ENCODE results near the gene CIC. TPM values are rescaled to one million over a fixed set of nuclear protein-coding genes. Genes with fewer than 3 reads are reported as not detected.

The CIC gene
- total and polyA plus RNA-seq, 10 of the 15 experiments (the other 5 are each of a cell fraction or from before 2014, with no cell fraction given) = 0.18 to 50.6 (median 7.1) TPM

DNA sequence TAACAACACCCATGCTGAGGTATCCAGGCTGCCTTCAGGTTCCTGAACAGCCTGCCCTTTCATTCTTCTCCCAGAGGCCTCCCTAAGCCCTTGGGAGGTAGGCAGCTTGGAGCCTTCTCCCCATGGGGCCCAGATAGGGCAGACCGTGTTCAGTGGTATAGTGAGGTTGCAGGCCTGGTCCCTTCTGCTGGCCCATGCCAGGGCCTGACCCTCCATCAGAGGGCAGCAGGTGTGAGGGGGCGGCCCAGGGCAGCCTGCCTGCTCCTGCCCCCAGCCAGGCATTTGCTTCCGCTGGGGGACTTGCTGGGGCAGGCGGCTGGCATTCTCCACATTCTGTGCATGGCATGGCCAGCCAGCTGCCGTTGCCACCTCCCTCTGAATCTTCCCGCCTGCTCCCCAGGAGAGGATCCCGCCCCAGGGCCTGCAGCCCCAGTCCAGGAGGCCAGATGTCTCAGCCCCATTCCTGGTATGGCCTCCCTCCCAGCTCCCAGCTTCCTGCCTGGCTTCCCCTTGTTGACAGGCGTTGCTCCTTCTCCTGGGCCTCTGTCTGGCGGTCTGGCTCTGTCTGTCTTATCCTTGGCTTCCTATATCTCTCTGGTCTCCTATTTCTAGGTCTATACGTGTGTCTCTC is 8.9 kb downstream of the CIC start:
- Histone ChIP-seq H3K27ac (ENCODE audit: control insufficient read depth, insufficient read depth) (no peak overlapping the region), H2AFZ (ENCODE audit: control insufficient read depth, low read depth, low read length) (no peak overlapping the region), H3K4me3 (no peak overlapping the region), H3K79me2 (ENCODE audit: control insufficient read depth, insufficient read depth, low read length) (peaks cover 22% of the 10 kb centered on the region), H3K9me3 (replicated peaks; ENCODE audit: control insufficient read depth, insufficient read depth, low read length) (no peaks in the 10 kb centered on the region), H3K4me1 (ENCODE audit: control insufficient read depth, insufficient read depth, low read length) (peaks cover 48% of the 10 kb centered on the region), H3K36me3 (ENCODE audit: control insufficient read depth in 2 of 2, insufficient read depth in 2 of 2, low read length in 1 of 2) (peaks cover 3 to 11% of the 10 kb centered on the region in 2 experiments; a peak in 3 of 4 replicates), H3K27me3 (replicated peaks in 1 of 2; ENCODE audit: control insufficient read depth in 2 of 2, insufficient read depth in 2 of 2, low read length in 1 of 2) (no peaks in the 10 kb centered on the region), H3K4me2 (ENCODE audit: control insufficient read depth, insufficient read depth) (no peak overlapping the region), H3K9ac (ENCODE audit: control insufficient read depth, insufficient read depth, low read length) (no peak overlapping the region; the same call in 1 of the 2 replicates), H4K20me1 (ENCODE audit: control insufficient read depth, insufficient read depth) (no peaks in the 10 kb centered on the region; the same call in 1 of the 2 replicates)
- in situ Hi-C loops (cut with MboI) (loop anchor here (5.0 kb wide), 1 partner anchor 146 kb away; the partner anchor contains the start of gene POU2F2), intact Hi-C loops (cut with micrococcal nuclease; ENCODE audit: unreplicated experiment) (no loop called here)
- FAIRE-seq (no peak), ATAC-seq (no peak), DNase-seq (ENCODE audit: low read depth, low spot score) (no peak)
- no TSS peak for BruUV-seq (replicated peaks)
- ChIA-PET POLR2A (interaction anchor here (1.3 to 3.1 kb wide), 3 partner anchors 8 to 35 kb away, joined by 3 to 24 read pairs (median 5); partner anchors contain the start of gene CIC), SMC1A (ENCODE audit: uncharacterized antibody, unreplicated experiment) (interaction anchor here (2.3 to 5.1 kb wide), 3 partner anchors 8 to 34 kb away, joined by 13 to 70 read pairs (median 24); partner anchors contain the start of genes CIC and GSK3A), CTCF (interaction anchor here (0.9 to 6.7 kb wide), 5 partner anchors 15 to 168 kb away, joined by 3 to 111 read pairs (median 8); partner anchors contain the start of genes GSK3A and ZNF526), RAD21 (ENCODE audit: unreplicated experiment) (interaction anchor here (1.6 to 5.5 kb wide), 4 partner anchors 33 to 163 kb away, joined by 5 to 82 read pairs (median 7); partner anchors contain the start of genes GSK3A and ZNF526)
- WGBS (ENCODE audit: insufficient coverage, insufficient replicate concordance, low lambda C conversion rate, missing lambda C conversion rate) = 99% methylated on average over 9 of the region's 10 CpGs
- TF ChIP-seq ZNF24 (IDR thresholded peaks at IDR 0.05) (no peak), IKZF2 (IDR thresholded peaks at IDR 0.05) (no peak), ZNF384 (IDR thresholded peaks at IDR 0.05; ENCODE audit: borderline replicate concordance, low read depth, low read length) (no peak), BHLHE40 (IDR thresholded peaks at IDR 0.05; ENCODE audit: borderline replicate concordance in 1 of 2, low read depth in 2 of 2, low read length in 1 of 2) (no peak), FOXK2 (IDR thresholded peaks at IDR 0.05) (no peak), EP300 (IDR thresholded peaks at IDR 0.05; ENCODE audit: borderline replicate concordance in 1 of 2, control insufficient read depth in 1 of 2, low read depth in 2 of 2, low read length in 2 of 2) (no peak), RELB (IDR thresholded peaks at IDR 0.05; ENCODE audit: low read depth) (no peak), TCF7 (IDR thresholded peaks at IDR 0.05; ENCODE audit: borderline replicate concordance) (no peak), RB1 (IDR thresholded peaks at IDR 0.05; ENCODE audit: borderline replicate concordance) (no peak), RAD21 (IDR thresholded peaks at IDR 0.05; ENCODE audit: insufficient read depth, low read depth, low read length) (no peak), ZBTB11 (CRISPR knock-in tag; IDR thresholded peaks at IDR 0.05) (no peak), RFX5 (IDR thresholded peaks at IDR 0.05; ENCODE audit: low read depth, low read length) (no peak)
- TF ChIP-seq, protein P1, sequence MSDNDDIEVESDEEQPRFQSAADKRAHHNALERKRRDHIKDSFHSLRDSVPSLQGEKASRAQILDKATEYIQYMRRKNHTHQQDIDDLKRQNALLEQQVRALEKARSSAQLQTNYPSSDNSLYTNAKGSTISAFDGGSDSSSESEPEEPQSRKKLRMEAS (IDR thresholded peaks at IDR 0.05; ENCODE audit: low read depth, low read length) = no peak
- TF ChIP-seq, protein P2, sequence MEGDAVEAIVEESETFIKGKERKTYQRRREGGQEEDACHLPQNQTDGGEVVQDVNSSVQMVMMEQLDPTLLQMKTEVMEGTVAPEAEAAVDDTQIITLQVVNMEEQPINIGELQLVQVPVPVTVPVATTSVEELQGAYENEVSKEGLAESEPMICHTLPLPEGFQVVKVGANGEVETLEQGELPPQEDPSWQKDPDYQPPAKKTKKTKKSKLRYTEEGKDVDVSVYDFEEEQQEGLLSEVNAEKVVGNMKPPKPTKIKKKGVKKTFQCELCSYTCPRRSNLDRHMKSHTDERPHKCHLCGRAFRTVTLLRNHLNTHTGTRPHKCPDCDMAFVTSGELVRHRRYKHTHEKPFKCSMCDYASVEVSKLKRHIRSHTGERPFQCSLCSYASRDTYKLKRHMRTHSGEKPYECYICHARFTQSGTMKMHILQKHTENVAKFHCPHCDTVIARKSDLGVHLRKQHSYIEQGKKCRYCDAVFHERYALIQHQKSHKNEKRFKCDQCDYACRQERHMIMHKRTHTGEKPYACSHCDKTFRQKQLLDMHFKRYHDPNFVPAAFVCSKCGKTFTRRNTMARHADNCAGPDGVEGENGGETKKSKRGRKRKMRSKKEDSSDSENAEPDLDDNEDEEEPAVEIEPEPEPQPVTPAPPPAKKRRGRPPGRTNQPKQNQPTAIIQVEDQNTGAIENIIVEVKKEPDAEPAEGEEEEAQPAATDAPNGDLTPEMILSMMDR (IDR thresholded peaks at IDR 0.05 in 2 of 3, conservative IDR thresholded peaks at IDR 0.05 in 1 of 3; ENCODE audit: control insufficient read depth in 2 of 3, extremely low read depth in 1 of 3, insufficient read depth in 1 of 3, low read depth in 3 of 3, low read length in 3 of 3) = no peak

Measured in GM12878 (cell line).